IMR-90 (cell line): ENCODE data around the gene ZRSR2. TPM values are rescaled to one million over a fixed set of nuclear protein-coding genes. Genes with fewer than 3 reads are reported as not detected.

Experiments used
- ATAC-seq: fragments of 200-7000 bp; cut with Tn5 transposase; 2 replicates; pipeline ENCODE4 v1.9.1; 2020; ENCODE audit warnings: low read depth, mild to moderate bottlenecking, moderate library complexity
- BruUV-seq: library from RNA; stranded (reverse); fragments of 400-500 nt; replicated peaks from 2 replicates; lab custom pipeline; 2021; lab: Mats Ljungman, UMichigan
- CTCF ChIA-PET: fragments of 300-600 bp; formaldehyde crosslinking; extraction: SDS; loops from one replicate; lab custom pipeline; 2021; ENCODE audit warnings: antibody characterized with exemption; lab: Yijun Ruan, JAX
- POLR2A ChIA-PET: fragments of 300-600 bp; sonication (Branson Sonifier 250); formaldehyde crosslinking; loops from one replicate; lab custom pipeline; 2022; ENCODE audit warnings: antibody characterized with exemption; ENCODE audit not compliant: unreplicated experiment; lab: Charles Lee
- DNase-seq: peaks from one replicate; pipeline ENCODE4 v3.0.0; 2013
- H2AFZ ChIP-seq: replicated peaks from 2 replicates; pipeline ENCODE3; 2013; ENCODE audit warnings: low read length, mild to moderate bottlenecking; ENCODE audit not compliant: poor library complexity
- H2AK5ac ChIP-seq: 2 replicates; pipeline ENCODE4 v1.6.1; 2013; ENCODE audit warnings: low read depth, low read length, inconsistent platforms
- H2AK9ac ChIP-seq: replicated peaks from 2 replicates; pipeline ENCODE3; 2013; ENCODE audit warnings: mild to moderate bottlenecking, low read depth, low read length, moderate library complexity; ENCODE audit not compliant: poor library complexity
- H2BK120ac ChIP-seq: 2 replicates; pipeline ENCODE4 v1.6.1; 2013; ENCODE audit warnings: low read depth, low read length, inconsistent platforms
- H2BK15ac ChIP-seq: 3 replicates; pipeline ENCODE4 v1.6.1; 2013; ENCODE audit warnings: low read depth, low read length, inconsistent platforms
- H2BK20ac ChIP-seq: 2 replicates; pipeline ENCODE4 v1.6.1; 2013; ENCODE audit warnings: low read depth, mild to moderate bottlenecking, inconsistent platforms, low read length, moderate library complexity
- H2BK5ac ChIP-seq: 2 replicates; pipeline ENCODE4 v1.6.1; 2013; ENCODE audit warnings: mild to moderate bottlenecking, low read depth, low read length, inconsistent platforms; ENCODE audit not compliant: poor library complexity, severe bottlenecking
- H3K14ac ChIP-seq: replicated peaks from 2 replicates; pipeline ENCODE4 v1.6.1; 2013; ENCODE audit warnings: low read depth, low read length, inconsistent platforms
- H3K18ac ChIP-seq: 2 replicates; pipeline ENCODE4 v1.6.1; 2013; ENCODE audit warnings: low read depth, low read length, control low read depth
- H3K23ac ChIP-seq: 2 replicates; pipeline ENCODE4 v1.6.1; 2013; ENCODE audit warnings: low read depth, low read length, inconsistent platforms
- H3K27ac ChIP-seq: 2 replicates; pipeline ENCODE4 v1.5.1; 2013; ENCODE audit warnings: mild to moderate bottlenecking, control low read depth, low read length; ENCODE audit not compliant: insufficient read depth
- H3K27me3 ChIP-seq: 2 replicates; pipeline ENCODE4 v1.6.1; 2013; ENCODE audit warnings: low read length; ENCODE audit not compliant: control insufficient read depth, insufficient read depth
- H3K36me3 ChIP-seq: 2 replicates; pipeline ENCODE4 v1.6.1; 2013; ENCODE audit warnings: low read length, mixed read lengths; ENCODE audit not compliant: control insufficient read depth, insufficient read depth
- H3K4ac ChIP-seq: 2 replicates; pipeline ENCODE4 v1.6.1; 2013; ENCODE audit warnings: low read depth, low read length, inconsistent platforms
- H3K4me1 ChIP-seq: 2 replicates; pipeline ENCODE4 v1.6.1; 2013; ENCODE audit warnings: low read length, mixed read lengths; ENCODE audit not compliant: control insufficient read depth, insufficient read depth
- H3K4me2 ChIP-seq: 2 replicates; pipeline ENCODE4 v1.6.1; 2013; ENCODE audit warnings: low read depth, mild to moderate bottlenecking, control low read depth, low read length, moderate library complexity
- H3K4me3 ChIP-seq: 2 replicates; pipeline ENCODE4 v1.5.1; 2013; ENCODE audit warnings: low read depth, mild to moderate bottlenecking, control low read depth, low read length, moderate library complexity; ENCODE audit not compliant: insufficient read depth
- H3K56ac ChIP-seq: 2 replicates; pipeline ENCODE4 v1.6.1; 2013; ENCODE audit warnings: low read length, inconsistent platforms; ENCODE audit not compliant: insufficient read depth; ENCODE audit errors: extremely low read depth
- H3K79me1 ChIP-seq, 2 experiments: 2 replicates each; pipeline ENCODE4 v1.6.1; 2013; ENCODE audit warnings: low read length in 2 of 2, inconsistent platforms in 1 of 2, low read depth in 1 of 2
- H3K9ac ChIP-seq: 2 replicates; pipeline ENCODE4 v1.6.1; 2013; ENCODE audit warnings: low read depth, low read length, control low read depth
- H3K9me1 ChIP-seq: 2 replicates; pipeline ENCODE4 v1.6.1; 2013; ENCODE audit warnings: low read length, inconsistent platforms; ENCODE audit not compliant: insufficient read depth
- H3K9me3 ChIP-seq: 2 replicates; pipeline ENCODE4 v1.6.1; 2013; ENCODE audit warnings: low read length; ENCODE audit not compliant: control insufficient read depth, insufficient read depth
- H4K20me1 ChIP-seq: 2 replicates; pipeline ENCODE4 v1.6.1; 2013; ENCODE audit warnings: low read length, inconsistent platforms; ENCODE audit not compliant: insufficient read depth
- H4K5ac ChIP-seq: 2 replicates; pipeline ENCODE4 v1.6.1; 2013; ENCODE audit warnings: mild to moderate bottlenecking, low read depth, low read length, control low read depth
- H4K8ac ChIP-seq, 2 experiments: 2 replicates each; pipeline ENCODE4 v1.6.1; 2013; ENCODE audit warnings: low read depth in 2 of 2, low read length in 2 of 2, control low read depth in 1 of 2, inconsistent platforms in 1 of 2
- H4K91ac ChIP-seq: 2 replicates; pipeline ENCODE4 v1.6.1; 2013; ENCODE audit warnings: low read depth, low read length, inconsistent platforms; ENCODE audit not compliant: insufficient read depth
- CEBPB ChIP-seq: IDR thresholded peaks from 2 replicates; pipeline ENCODE4 v1.6.1; 2012; ENCODE audit warnings: low read depth, low read length, improper control_type of control experiment
- CTCF ChIP-seq: conservative IDR thresholded peaks from 2 replicates; pipeline ENCODE4 v1.5.1; 2012; ENCODE audit warnings: mild to moderate bottlenecking, low read depth, low read length, improper control_type of control experiment
- WGBS, 2 experiments: methylation state at CpG; one replicate each; pipeline versions ENCODE4 v1.1.5 to v1.1.7; 2013; ENCODE audit warnings: missing lambda C conversion rate in 2 of 2; ENCODE audit not compliant: insufficient read length in 1 of 2; ENCODE audit errors: extremely low coverage in 2 of 2; 5-methylcytosine and 5-hydroxymethylcytosine counted together
- dilution Hi-C: fragments of 300-500 bp; cut with HindIII; formaldehyde crosslinking; loops from one replicate; pipeline ENCODE4 v1.14.3; 2018; ENCODE audit warnings: low sequenced_read_pairs; ENCODE audit not compliant: unreplicated experiment
- in situ Hi-C: fragments of 300-500 bp; cut with MboI; formaldehyde crosslinking; loops from 3 replicates; pipeline ENCODE4 v1.14.3; 2019; ENCODE audit warnings: low sequenced_read_pairs, inconsistent platforms, mixed read lengths
- intact Hi-C: fragments of 100-400 bp; cut with micrococcal nuclease; formaldehyde crosslinking; loops from 2 replicates; pipeline ENCODE4 v1.10.0; 2022
- polyA plus RNA-seq, 3 experiments: library from polyadenylated mRNA; depleted of rRNA; stranded (reverse); fragments of >200 nt; gene quantifications; 2 replicates each; pipeline ENCODE4 v1.2.3, GENCODE V29; 2012; ENCODE audit warnings: low replicate concordance in 1 of 3
- total RNA-seq: library from RNA; depleted of rRNA; stranded (reverse); fragments of >200 nt; gene quantifications from 2 replicates; pipeline ENCODE4 v1.2.3, GENCODE V29; 2012

The ZRSR2 gene
- total and polyA plus RNA-seq, 2 of the 4 experiments (the other 2 are of a cell fraction): 4.7 to 11.3 TPM

DNA sequence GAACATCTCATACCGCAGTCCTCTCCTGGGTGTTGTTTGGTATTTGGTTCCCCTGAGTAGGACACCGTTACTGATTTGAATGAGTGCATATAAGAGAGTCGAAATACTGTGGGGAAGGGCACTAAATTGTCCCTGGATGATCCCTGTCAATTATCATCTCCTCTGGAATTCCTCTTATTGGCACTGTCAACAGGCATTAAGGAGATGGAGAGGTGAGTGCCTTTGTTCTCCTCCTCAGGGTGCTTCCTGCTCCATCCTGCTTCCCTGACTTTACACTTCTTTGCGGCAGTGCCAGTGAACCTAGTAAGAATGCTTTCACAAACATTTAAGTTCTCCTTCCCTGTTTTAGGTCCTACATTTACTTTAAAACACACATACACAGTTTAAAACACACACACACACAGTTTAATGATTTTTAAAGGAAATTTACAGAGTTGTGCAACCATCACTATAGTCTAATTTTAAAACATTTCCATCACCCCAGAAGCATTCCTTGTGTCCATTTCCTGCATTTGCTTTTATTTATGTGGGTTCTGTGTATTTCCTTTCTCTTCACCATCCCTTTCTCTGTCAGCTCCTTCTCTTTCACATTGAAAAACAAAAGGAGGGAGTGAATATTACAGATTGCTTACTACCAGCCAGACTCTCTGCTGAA lies 20.9 kb upstream of the ZRSR2 start:
- Histone ChIP-seq H2AK5ac (no peak overlapping the region), H2BK5ac (no peak overlapping the region), H3K4me1 (peaks cover 2% of the 10 kb centered on the region; the same call in 1 of the 2 replicates), H3K27ac (peak overlapping the region; percentile 51; the same call in 1 of the 2 replicates), H3K36me3 (0 out of 2 replicates have a peak, but pooled peaks cover 1% of the 10 kb centered on the region), H2AFZ (no peak overlapping the region), H3K14ac (peak overlapping the region; percentile 16; the same call in 1 of the 2 replicates), H3K4ac (peak overlapping the region; percentile 13; the same call in 1 of the 2 replicates), H3K56ac (no peak overlapping the region), H4K5ac (peak overlapping the region; percentile 26; the same call in 1 of the 2 replicates), H3K9me1 (no peaks in the 10 kb centered on the region), H3K18ac (peak overlapping the region; percentile 74), H3K27me3 (no peaks in the 10 kb centered on the region), H3K4me2 (0 out of 2 replicates have a peak overlapping the region, but pooled peaks have one; percentile 4), H4K20me1 (no peaks in the 10 kb centered on the region), H3K9me3 (no peaks in the 10 kb centered on the region), H4K91ac (no peak overlapping the region), H2BK15ac (peak overlapping the region; percentile 48; the same call in 1 of the 3 replicates), H2AK9ac (no peak overlapping the region), H3K23ac (no peak overlapping the region; the same call in 1 of the 2 replicates), H2BK20ac (no peak overlapping the region; the same call in 1 of the 2 replicates), H2BK120ac (peak overlapping the region; percentile 3; the same call in 1 of the 2 replicates), H3K79me1 (no peaks in the 10 kb centered on the region), H3K9ac (no peak overlapping the region), H4K8ac (peak overlapping the region in 1 of 2 experiments; percentile 71; a peak in 2 of 4 replicates), H3K4me3 (no peak overlapping the region)
- ChIA-PET POLR2A (no interaction called here), CTCF (no interaction called here)
- ATAC-seq (peak; percentile 62), DNase-seq (peak; percentile 22)
- WGBS, 2 experiments: no CpG with 5 or more reads among the region's 4 CpGs
- intact Hi-C loops: no loop called here
- BruUV-seq: no TSS peak
- dilution Hi-C loops: no loop called here
- in situ Hi-C loops: no loop called here
- TF ChIP-seq CEBPB (peak; percentile 56), CTCF (no peak)
